Esophagus muscularis mucosa (tissue), 4 donors: ENCODE data around the gene FOXO6. TPM values are rescaled to one million over a fixed set of nuclear protein-coding genes. Genes with fewer than 3 reads are reported as not detected.

ENCODE experiments used
- DNase-seq: peaks from one replicate; pipeline ENCODE4 v3.0.0-alpha.2; 2017; ENCODE audit errors: extremely low spot score
- H3K27ac ChIP-seq, 4 donors: fragments of 200-600 bp; sonication (generic); replicated peaks in 1 of 4; 1 replicate in 3 of 4; 2 replicates in 1 of 4; pipeline ENCODE4 v1.5.1; 2016 to 2019; ENCODE audit warnings: mild to moderate bottlenecking in 1 of 4
- H3K27me3 ChIP-seq, 4 donors: fragments of 200-600 bp; sonication (generic); one replicate each; pipeline versions ENCODE4 v1.5.1 to v1.6.0; 2016 to 2019
- H3K36me3 ChIP-seq, 4 donors: fragments of 200-600 bp; sonication (generic); one replicate each; pipeline ENCODE4 v1.5.1; 2016 to 2019
- H3K4me1 ChIP-seq, 4 donors: fragments of 200-600 bp; sonication (generic); one replicate each; pipeline ENCODE4 v1.5.1; 2016 to 2019
- H3K4me3 ChIP-seq, 4 donors: fragments of 200-600 bp; sonication (generic); 1 replicate in 2 of 4; 2 replicates in 2 of 4; pipeline ENCODE4 v1.5.1; 2016 to 2019; ENCODE audit warnings: mild to moderate bottlenecking in 4 of 4, moderate library complexity in 1 of 4
- H3K9me3 ChIP-seq, 4 donors: fragments of 200-600 bp; sonication (generic); 1 replicate in 3 of 4; 2 replicates in 1 of 4; pipeline ENCODE4 v1.5.1; 2016 to 2019
- CTCF ChIP-seq, 3 experiments: fragments of 200-600 bp in 2 of 3; fragments of 450-650 bp in 1 of 3; sonication (generic) in 2 of 3; IDR thresholded peaks; one replicate each; pipeline ENCODE4 v1.5.1; 2017 to 2019; ENCODE audit warnings: antibody characterized with exemption in 3 of 3, mild to moderate bottlenecking in 2 of 3, moderate library complexity in 1 of 3
- EP300 ChIP-seq: sonication (generic); formaldehyde crosslinking; IDR thresholded peaks from one replicate; pipeline ENCODE4 v1.6.1; 2017; ENCODE audit warnings: antibody characterized with exemption
- POLR2A ChIP-seq: fragments of 450-650 bp; IDR thresholded peaks from one replicate; pipeline ENCODE4 v1.6.1; 2017; ENCODE audit warnings: antibody characterized with exemption, moderate library complexity, mild to moderate bottlenecking, low read depth
- POLR2AphosphoS5 ChIP-seq, 2 donors: sonication (generic); formaldehyde crosslinking; IDR thresholded peaks; one replicate each; pipeline ENCODE4 v1.6.1; 2017; ENCODE audit warnings: antibody characterized with exemption in 2 of 2
- WGBS: methylation state at CpG from one replicate; pipeline ENCODE4 v1.1.5; 2018; 5-methylcytosine and 5-hydroxymethylcytosine counted together
- intact Hi-C: fragments of 100-400 bp; cut with DNase I; formaldehyde crosslinking; loops from one replicate; pipeline ENCODE4 v1.15.1; 2023
- total RNA-seq, 4 donors: library from RNA; depleted of rRNA; stranded (reverse); fragments of >200 nt; gene quantifications; one replicate each; pipeline versions ENCODE4 v1.1.0 to v1.2.1, GENCODE V29; 2016

FOXO6 gene
- total RNA-seq, 4 donors from 2014 or later, result 0.33 to 1.3 (median 0.53) TPM

GRCh38 chr1:41344708-41345159 is 16.5 kb upstream of the FOXO6 start:
- intact Hi-C loops, result no loop called here
- H3K9me3 ChIP-seq, result no peaks in the 10 kb centered on the region
- no peak overlapping the region for H3K4me3 ChIP-seq
- no peak overlapping the region for H3K27ac ChIP-seq
- WGBS, result 77% methylated on average over 5 of the region's 5 CpGs
- peaks cover 0 to 9% (median 7%) of the 10 kb centered on the region in 4 donors for H3K4me1 ChIP-seq
- no peaks in the 10 kb centered on the region for H3K27me3 ChIP-seq
- DNase-seq, result no peak
- no peaks in the 10 kb centered on the region for H3K36me3 ChIP-seq
- TF ChIP-seq CTCF (IDR thresholded peaks at IDR 0.05), result no peak
- TF ChIP-seq POLR2A, result no peak
- no peak for TF ChIP-seq EP300
- no peak for TF ChIP-seq POLR2AphosphoS5 (IDR thresholded peaks at IDR 0.05)

DNA sequence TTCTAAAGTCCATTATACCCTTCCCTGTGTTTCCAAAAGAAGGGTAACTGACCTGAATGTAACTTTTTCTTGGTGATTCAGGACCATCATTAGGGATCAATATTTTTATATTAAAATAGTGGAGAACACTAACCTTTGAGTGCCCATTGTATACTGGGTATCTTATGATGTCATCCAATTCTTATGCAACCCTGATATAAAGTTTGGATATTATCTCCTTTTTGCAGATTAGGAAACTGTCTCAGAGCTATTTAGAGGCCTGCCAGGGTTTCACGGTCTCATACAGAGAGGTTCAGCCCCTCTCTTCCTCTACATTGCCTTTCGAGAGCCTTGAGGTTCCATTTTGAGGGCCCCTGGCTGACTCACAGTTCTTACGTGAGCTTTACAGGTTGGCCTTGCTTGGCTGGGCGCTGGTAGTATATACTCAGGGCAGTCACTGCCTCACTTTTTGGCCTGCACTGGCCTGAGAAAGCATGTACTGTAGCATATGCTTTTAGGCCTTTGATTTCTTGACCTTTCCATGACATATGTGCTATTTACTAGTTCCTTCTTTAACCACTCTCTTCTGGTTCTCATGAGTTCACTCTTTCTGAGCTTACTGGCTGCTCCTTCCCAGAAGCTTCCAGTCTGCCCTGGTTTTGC is 15.7 kb upstream of the FOXO6 start:
- Histone ChIP-seq H3K4me1 (peaks cover 0 to 9% (median 2%) of the 10 kb centered on the region in 4 donors), H3K4me3 (no peak overlapping the region), H3K27me3 (no peaks in the 10 kb centered on the region), H3K9me3 (no peaks in the 10 kb centered on the region), H3K27ac (no peak overlapping the region), H3K36me3 (no peaks in the 10 kb centered on the region)
- WGBS, result 81% methylated on average over 4 of the region's 4 CpGs
- no peak for DNase-seq
- intact Hi-C loops, result no loop called here
- no peak for TF ChIP-seq EP300
- no peak for TF ChIP-seq CTCF (IDR thresholded peaks at IDR 0.05)
- no peak for TF ChIP-seq POLR2AphosphoS5 (IDR thresholded peaks at IDR 0.05)
- no peak for TF ChIP-seq POLR2A

DNA sequence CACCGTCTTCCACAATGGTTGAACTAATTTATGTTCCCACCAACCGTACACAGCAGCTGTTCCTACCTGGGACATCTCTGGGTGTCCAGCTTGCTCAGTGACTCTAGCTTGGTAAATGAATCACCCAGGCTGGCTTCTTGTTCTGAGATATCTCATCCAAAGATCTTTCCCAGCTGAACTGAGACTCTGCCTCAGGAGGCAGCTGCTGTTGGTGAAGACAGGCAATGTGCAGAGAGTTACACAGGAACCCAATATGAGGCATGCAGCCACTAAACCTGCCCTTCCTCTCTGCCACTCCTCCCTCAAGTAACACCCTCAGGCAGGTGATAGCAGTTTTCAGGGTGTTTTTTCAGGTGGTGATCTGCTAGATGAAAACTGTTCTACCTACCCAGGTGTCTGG is 14.0 kb upstream of the FOXO6 start:
- Histone ChIP-seq H3K36me3 (no peaks in the 10 kb centered on the region), H3K9me3 (no peaks in the 10 kb centered on the region), H3K4me3 (no peak overlapping the region), H3K27ac (no peak overlapping the region), H3K4me1 (peaks cover 0 to 5% (median 0%) of the 10 kb centered on the region in 4 donors), H3K27me3 (no peaks in the 10 kb centered on the region)
- TF ChIP-seq CTCF (IDR thresholded peaks at IDR 0.05) (no peak), EP300 (no peak)
- intact Hi-C loops, result no loop called here
- DNase-seq, result no peak
- WGBS, result 96% methylated on average over 2 of the region's 2 CpGs

- Histone ChIP-seq H3K4me1 (no peaks in the 10 kb centered on the region), H3K36me3 (no peaks in the 10 kb centered on the region), H3K9me3 (no peaks in the 10 kb centered on the region), H3K4me3 (no peak overlapping the region), H3K27ac (no peak overlapping the region), H3K27me3 (no peaks in the 10 kb centered on the region)
- DNase-seq, result no peak
- 80% methylated on average over 4 of the region's 4 CpGs for WGBS
- intact Hi-C loops, result no loop called here
- TF ChIP-seq CTCF (IDR thresholded peaks at IDR 0.05), result no peak
- no peak for TF ChIP-seq POLR2AphosphoS5 (IDR thresholded peaks at IDR 0.05)
- no peak for TF ChIP-seq EP300
- no peak for TF ChIP-seq POLR2A
Observed at GRCh38 chr1:41348394-41348793, 12.8 kb upstream of the FOXO6 start.
